Lower leg skin (tissue), 4 donors: ENCODE measurements around the gene SNTG2. TPM values are rescaled to one million over a fixed set of nuclear protein-coding genes. Genes with fewer than 3 reads are reported as not detected.

Experiments used
- DNase-seq, 2 donors: peaks; one replicate each; pipeline ENCODE4 v3.0.0-alpha.2; 2019; ENCODE audit warnings: low spot score in 2 of 2
- H3K4me3 ChIP-seq: fragments of 200-600 bp; sonication (generic); 2 replicates; pipeline ENCODE4 v1.5.1; 2017; ENCODE audit warnings: mild to moderate bottlenecking, low read depth; ENCODE audit not compliant: poor library complexity, severe bottlenecking
- POLR2A ChIP-seq, 2 donors: fragments of 450-650 bp; IDR thresholded peaks; one replicate each; pipeline ENCODE4 v1.6.1; 2016 to 2017; ENCODE audit warnings: antibody characterized with exemption in 2 of 2, mild to moderate bottlenecking in 1 of 2, moderate library complexity in 1 of 2
- WGBS, 2 donors: methylation state at CpG; one replicate each; pipeline ENCODE4 v1.1.5; 2018; 5-methylcytosine and 5-hydroxymethylcytosine counted together
- intact Hi-C: fragments of 100-400 bp; cut with DNase I; formaldehyde crosslinking; loops from one replicate; pipeline ENCODE4 v1.15.0; 2023; ENCODE audit warnings: low total_unique reads
- total RNA-seq, 4 donors: library from RNA; depleted of rRNA; stranded (reverse); fragments of >200 nt; gene quantifications; one replicate each; pipeline ENCODE4 v1.1.0, GENCODE V29; 2016
- TF ChIP-seq, protein P1 (sequence below), 3 donors: fragments of 450-650 bp; IDR thresholded peaks; one replicate each; pipeline ENCODE4 v1.5.1; 2016; ENCODE audit warnings: antibody characterized with exemption in 3 of 3, mild to moderate bottlenecking in 3 of 3, moderate library complexity in 2 of 3

Gene SNTG2
- total RNA-seq, 4 donors from 2014 or later: 1.4 to 15.3 (median 6.3) TPM

DNA sequence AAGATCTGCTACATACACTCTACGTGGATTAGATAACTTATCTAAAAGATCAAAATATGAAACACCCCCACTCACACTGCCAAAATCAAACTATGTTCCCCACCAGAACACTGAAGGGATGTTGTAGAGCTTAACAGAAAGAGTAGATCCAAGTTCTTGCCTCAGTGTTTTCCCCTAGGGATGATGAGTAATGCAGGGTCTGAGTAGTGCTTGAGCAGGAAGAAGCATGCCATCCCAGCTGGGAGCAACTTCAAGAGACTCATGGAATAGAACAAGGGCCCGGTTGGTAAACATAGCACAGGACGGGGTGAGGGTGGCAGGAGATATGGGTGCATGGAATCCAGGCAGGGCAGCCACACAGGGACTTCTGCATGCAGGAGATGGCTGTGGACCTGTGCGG, 74.3 kb downstream of the SNTG2 start:
- intact Hi-C loops: no loop called here
- TF ChIP-seq POLR2A (IDR thresholded peaks at IDR 0.05): no peak
- 42 to 53% methylated on average over 4 of the region's 4 CpGs for WGBS, 2 donors
- DNase-seq: no peak
- no peak overlapping the region for H3K4me3 ChIP-seq

DNA sequence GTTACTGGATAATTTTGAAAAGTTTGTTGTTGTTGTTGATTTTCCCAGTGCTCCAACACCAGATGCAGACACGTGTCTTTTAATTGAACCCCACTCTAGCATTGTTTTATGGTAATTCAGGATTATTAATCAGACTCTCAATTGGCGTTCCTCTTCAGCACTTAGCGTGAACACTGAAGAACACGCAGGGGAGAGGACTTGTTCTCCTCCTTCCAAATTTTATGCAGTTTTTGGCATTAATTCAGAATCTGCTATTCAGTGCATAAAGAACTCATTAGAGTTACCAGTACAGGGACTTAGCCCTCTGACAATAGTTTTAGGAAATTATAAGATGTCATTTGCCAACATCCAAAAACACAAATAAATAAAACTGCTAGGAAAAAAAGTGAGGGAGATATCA, 75.5 kb downstream of the SNTG2 start:
- TF ChIP-seq, protein P1, sequence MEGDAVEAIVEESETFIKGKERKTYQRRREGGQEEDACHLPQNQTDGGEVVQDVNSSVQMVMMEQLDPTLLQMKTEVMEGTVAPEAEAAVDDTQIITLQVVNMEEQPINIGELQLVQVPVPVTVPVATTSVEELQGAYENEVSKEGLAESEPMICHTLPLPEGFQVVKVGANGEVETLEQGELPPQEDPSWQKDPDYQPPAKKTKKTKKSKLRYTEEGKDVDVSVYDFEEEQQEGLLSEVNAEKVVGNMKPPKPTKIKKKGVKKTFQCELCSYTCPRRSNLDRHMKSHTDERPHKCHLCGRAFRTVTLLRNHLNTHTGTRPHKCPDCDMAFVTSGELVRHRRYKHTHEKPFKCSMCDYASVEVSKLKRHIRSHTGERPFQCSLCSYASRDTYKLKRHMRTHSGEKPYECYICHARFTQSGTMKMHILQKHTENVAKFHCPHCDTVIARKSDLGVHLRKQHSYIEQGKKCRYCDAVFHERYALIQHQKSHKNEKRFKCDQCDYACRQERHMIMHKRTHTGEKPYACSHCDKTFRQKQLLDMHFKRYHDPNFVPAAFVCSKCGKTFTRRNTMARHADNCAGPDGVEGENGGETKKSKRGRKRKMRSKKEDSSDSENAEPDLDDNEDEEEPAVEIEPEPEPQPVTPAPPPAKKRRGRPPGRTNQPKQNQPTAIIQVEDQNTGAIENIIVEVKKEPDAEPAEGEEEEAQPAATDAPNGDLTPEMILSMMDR (IDR thresholded peaks at IDR 0.05): no peak
- TF ChIP-seq POLR2A (IDR thresholded peaks at IDR 0.05): no peak
- WGBS, 2 donors: 21 to 39% methylated on average over 4 of the region's 4 CpGs
- H3K4me3 ChIP-seq: no peak overlapping the region
- intact Hi-C loops: no loop called here
- DNase-seq: no peak

DNA sequence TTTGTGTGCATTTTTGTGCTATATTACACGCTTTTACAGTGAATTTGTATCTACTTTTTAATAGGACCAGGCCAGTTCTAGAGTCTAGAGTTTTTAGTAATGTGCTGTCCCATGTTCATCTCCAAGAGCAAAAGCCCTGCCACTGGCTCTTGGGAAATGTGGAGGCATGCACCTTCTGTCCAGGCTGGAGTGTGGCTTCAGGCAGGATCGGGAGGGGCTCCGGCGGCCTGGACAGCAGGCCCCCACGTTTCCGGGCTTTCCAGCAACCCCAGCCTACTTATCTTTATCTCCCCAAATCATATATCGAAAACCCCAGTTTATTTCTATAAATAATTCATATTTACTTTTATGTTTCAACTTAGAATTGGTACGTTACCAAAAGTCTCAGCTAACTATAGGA, 78.2 kb downstream of the SNTG2 start:
- DNase-seq: no peak
- intact Hi-C loops: no loop called here
- 80 to 86% methylated on average over 8 of the region's 8 CpGs for WGBS, 2 donors
- no peak overlapping the region for H3K4me3 ChIP-seq
- TF ChIP-seq, protein P1 (IDR thresholded peaks at IDR 0.05): no peak
- no peak for TF ChIP-seq POLR2A (IDR thresholded peaks at IDR 0.05)

DNA sequence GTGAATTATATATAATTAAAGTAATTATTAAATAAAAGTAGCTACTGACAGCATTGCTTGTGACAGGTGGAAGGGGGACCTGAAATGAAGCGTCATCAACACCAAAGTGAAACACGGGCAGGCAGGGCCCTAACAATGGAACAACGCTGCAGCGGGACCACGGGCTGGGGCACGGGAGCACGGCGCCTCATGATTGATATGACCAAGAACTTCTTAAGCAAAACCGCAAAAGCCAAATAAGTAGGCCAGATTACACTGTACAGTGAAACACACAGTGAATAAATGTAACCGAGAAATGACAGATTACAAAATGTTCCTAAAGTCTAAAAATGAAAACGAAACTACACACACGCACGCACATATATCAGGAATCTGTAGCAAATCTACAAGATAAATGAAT, 81.4 kb downstream of the SNTG2 start:
- H3K4me3 ChIP-seq: no peak overlapping the region
- no peak for DNase-seq
- intact Hi-C loops: no loop called here
- no peak for TF ChIP-seq POLR2A (IDR thresholded peaks at IDR 0.05)
- TF ChIP-seq, protein P1 (IDR thresholded peaks at IDR 0.05): no peak
- 90 to 94% methylated on average over 13 of the region's 13 CpGs for WGBS, 2 donors

DNA sequence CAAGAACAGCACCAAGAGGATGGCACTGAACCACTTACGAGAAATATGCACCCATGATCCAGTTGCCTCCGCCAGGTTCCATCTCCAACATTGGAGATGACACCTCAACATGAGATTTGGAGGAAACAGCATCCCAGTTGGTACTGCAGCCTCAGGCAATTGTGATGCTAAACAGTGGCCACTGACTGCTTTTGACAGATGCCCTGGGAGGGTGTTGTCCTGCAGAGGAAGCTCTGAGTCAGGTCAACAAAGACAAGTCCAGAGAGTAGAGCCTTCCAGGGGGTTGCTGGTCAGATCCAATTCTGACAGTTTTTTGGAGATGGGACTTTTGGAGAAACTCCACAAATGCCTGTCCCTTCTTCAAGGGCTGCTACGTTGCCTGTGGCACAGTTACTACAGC, 82.4 kb downstream of the SNTG2 start:
- no peak for DNase-seq
- 95% methylated on average over 3 of the region's 3 CpGs for WGBS, 2 donors
- no peak overlapping the region for H3K4me3 ChIP-seq
- TF ChIP-seq, protein P1 (IDR thresholded peaks at IDR 0.05): no peak
- no peak for TF ChIP-seq POLR2A (IDR thresholded peaks at IDR 0.05)
- intact Hi-C loops: no loop called here

DNA sequence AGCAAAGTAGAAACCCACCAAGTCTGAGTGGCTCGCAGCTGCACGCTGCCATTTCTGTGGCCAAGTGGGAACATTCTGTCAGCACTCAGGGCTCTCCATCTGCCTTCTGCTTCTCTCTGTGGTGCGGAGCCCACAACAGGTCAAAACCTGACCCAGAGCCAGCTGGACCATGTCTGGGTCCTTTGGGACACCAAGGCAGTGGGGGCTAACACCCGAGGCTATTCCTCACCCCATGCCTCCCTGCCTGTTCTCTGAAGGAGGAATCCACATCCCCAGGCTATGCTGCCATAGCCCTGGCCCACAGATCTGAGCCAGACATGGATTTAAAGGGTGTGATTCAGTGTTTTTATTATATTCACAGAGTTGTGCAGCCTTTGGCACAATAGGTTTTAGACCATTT, 86.4 kb downstream of the SNTG2 start:
- no peak for TF ChIP-seq POLR2A (IDR thresholded peaks at IDR 0.05)
- intact Hi-C loops: no loop called here
- H3K4me3 ChIP-seq: no peak overlapping the region
- no peak for DNase-seq
- 67 to 76% methylated on average over 2 of the region's 4 CpGs for WGBS, 2 donors

DNA sequence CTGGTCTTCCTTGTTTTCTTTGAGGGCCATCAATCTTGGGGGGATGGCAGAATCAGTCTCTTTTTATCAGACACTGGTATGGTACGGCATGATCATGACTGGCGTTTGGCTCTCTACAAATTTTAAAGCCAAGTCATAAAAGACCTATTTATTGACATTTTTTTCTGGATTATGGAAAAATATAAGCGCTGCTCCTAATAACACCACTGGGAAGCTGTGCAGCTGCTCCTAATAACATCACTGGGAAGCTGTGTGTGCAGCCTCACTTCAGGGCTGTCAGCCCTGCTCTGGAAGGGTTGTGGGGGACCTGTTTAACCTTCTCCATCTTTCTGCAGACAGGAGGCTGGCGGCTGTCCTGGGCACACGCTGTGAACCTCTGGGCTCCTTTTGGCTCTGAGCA, 88.9 kb downstream of the SNTG2 start:
- 78% methylated on average over 5 of the region's 5 CpGs for WGBS, 2 donors
- intact Hi-C loops: no loop called here
- no peak overlapping the region for H3K4me3 ChIP-seq
- TF ChIP-seq, protein P1 (IDR thresholded peaks at IDR 0.05): no peak
- TF ChIP-seq POLR2A (IDR thresholded peaks at IDR 0.05): no peak
- DNase-seq: no peak
